HCT116 (cell line): Measurements from ENCODE around the gene ZFYVE1. TPM values are rescaled to one million over a fixed set of nuclear protein-coding genes. Genes with fewer than 3 reads are reported as not detected.

Experiments used
- ATAC-seq: fragments of 200-7000 bp; cut with Tn5 transposase; 2 replicates; pipeline ENCODE4 v1.9.1; 2020; ENCODE audit warnings: mild to moderate bottlenecking, moderate library complexity
- BruUV-seq: library from RNA; stranded (reverse); fragments of 400-500 nt; replicated peaks from 2 replicates; lab custom pipeline; 2021; lab: Mats Ljungman, UMichigan
- CTCF ChIA-PET: fragments of 300-600 bp; sonication (Branson Sonifier 250); formaldehyde crosslinking; loops from one replicate; lab custom pipeline; 2021; ENCODE audit warnings: antibody characterized with exemption; lab: Charles Lee
- POLR2A ChIA-PET: fragments of 300-600, 350-600 bp; sonication (Branson Sonifier 250); formaldehyde crosslinking; loops from one replicate; lab custom pipeline; 2021; ENCODE audit warnings: antibody characterized with exemption; lab: Charles Lee
- RAD21 ChIA-PET, 2 experiments: fragments of 300-600 bp; sonication (Branson Sonifier 250); formaldehyde crosslinking; loops; one replicate each; lab custom pipeline; 2023; ENCODE audit warnings: low total read pairs in 2 of 2; ENCODE audit not compliant: uncharacterized antibody in 2 of 2, unreplicated experiment in 2 of 2, low non-redundant PET in 1 of 2; lab: Charles Lee
- DNase-seq: peaks from one replicate; pipeline ENCODE4 v3.0.0-alpha.2; 2010; ENCODE audit warnings: low read depth, low spot score
- H2AFZ ChIP-seq: fragments of 200-600 bp; shearing (Covaris generic), sonication (generic); 2 replicates; pipeline ENCODE4 v1.6.1; 2017; ENCODE audit warnings: low read depth, mixed run types, mixed read lengths, antibody characterized with exemption, low read length; ENCODE audit not compliant: poor library complexity, severe bottlenecking
- H3K27ac ChIP-seq: 2 replicates; pipeline ENCODE4 v1.5.1; 2012; ENCODE audit warnings: low read depth, low read length
- H3K27me3 ChIP-seq: fragments of 200-600 bp; sonication (generic); 2 replicates; pipeline ENCODE4 v1.6.1; 2016; ENCODE audit warnings: mixed run types, low read length, mixed read lengths; ENCODE audit not compliant: insufficient read depth
- H3K36me3 ChIP-seq, 2 experiments: fragments of 200-500 bp in 1 of 2; fragments of 200-600 bp in 1 of 2; sonication (Bioruptor generic) in 1 of 2; sonication (generic) in 1 of 2; 2 replicates each; pipeline versions ENCODE4 v1.5.1 to v1.6.1; 2014 to 2016; ENCODE audit warnings: low read length in 2 of 2, inconsistent platforms in 1 of 2, mixed read lengths in 1 of 2, mixed run types in 1 of 2; ENCODE audit not compliant: insufficient read depth in 2 of 2, control insufficient read depth in 1 of 2
- H3K4me1 ChIP-seq, 2 experiments: fragments of 200-600 bp in 1 of 2; sonication (generic) in 1 of 2; 2 replicates each; pipeline versions ENCODE4 v1.5.1 to v1.6.1; 2012 to 2017; ENCODE audit warnings: low read length in 2 of 2, inconsistent platforms in 1 of 2, mild to moderate bottlenecking in 1 of 2, mixed read lengths in 1 of 2, mixed run types in 1 of 2, moderate library complexity in 1 of 2; ENCODE audit not compliant: insufficient read depth in 2 of 2, control insufficient read depth in 1 of 2
- H3K4me2 ChIP-seq: fragments of 200-600 bp; sonication (generic); 2 replicates; pipeline ENCODE4 v1.6.1; 2017; ENCODE audit warnings: mixed run types, low read length, mixed read lengths
- H3K4me3 ChIP-seq, 2 experiments: fragments of 200-600 bp in 1 of 2; sonication (generic) in 1 of 2; replicated peaks in 1 of 2; 2 replicates each; pipeline ENCODE4 v1.5.1; 2011 to 2016; ENCODE audit warnings: low read length in 2 of 2, control low read depth in 1 of 2, low read depth in 1 of 2, mild to moderate bottlenecking in 1 of 2, mixed read lengths in 1 of 2, mixed run types in 1 of 2
- H3K79me2 ChIP-seq: fragments of 200-600 bp; sonication (generic); 2 replicates; pipeline ENCODE4 v1.6.1; 2017; ENCODE audit warnings: mild to moderate bottlenecking, mixed run types, low read length, moderate library complexity, mixed read lengths; ENCODE audit not compliant: insufficient read depth
- H3K9ac ChIP-seq: fragments of 200-600 bp; sonication (generic); 2 replicates; pipeline ENCODE4 v1.6.1; 2016; ENCODE audit warnings: low read length, mixed read lengths
- H3K9me2 ChIP-seq: fragments of 200-600 bp; sonication (generic), shearing (Covaris generic); 2 replicates; pipeline ENCODE4 v1.6.1; 2017; ENCODE audit warnings: mixed run types, mild to moderate bottlenecking, moderate library complexity; ENCODE audit not compliant: insufficient read depth
- H3K9me3 ChIP-seq, 2 experiments: fragments of 200-500 bp in 1 of 2; fragments of 200-600 bp in 1 of 2; sonication (Bioruptor generic) in 1 of 2; sonication (generic) in 1 of 2; 2 replicates each; pipeline ENCODE4 v1.6.1; 2014 to 2017; ENCODE audit warnings: low read length in 2 of 2, mixed read lengths in 2 of 2, inconsistent platforms in 1 of 2, low read depth in 1 of 2, mild to moderate bottlenecking in 1 of 2, mixed run types in 1 of 2, moderate library complexity in 1 of 2; ENCODE audit not compliant: control insufficient read depth in 1 of 2, insufficient read depth in 1 of 2
- H4K20me1 ChIP-seq: fragments of 200-600 bp; sonication (generic), shearing (Covaris generic); 2 replicates; pipeline ENCODE4 v1.6.1; 2017; ENCODE audit warnings: mixed run types, mild to moderate bottlenecking, moderate library complexity; ENCODE audit not compliant: insufficient read depth
- ATF3 ChIP-seq: IDR thresholded peaks from 2 replicates; pipeline ENCODE4 v1.6.1; 2012
- CBX3 ChIP-seq: IDR thresholded peaks from 2 replicates; pipeline ENCODE4 v1.6.1; 2012; ENCODE audit warnings: low read depth
- CEBPB ChIP-seq: IDR thresholded peaks from 2 replicates; pipeline ENCODE4 v1.6.1; 2012; ENCODE audit warnings: low read depth
- CTCF ChIP-seq, 3 experiments: fragments of 200-600 bp in 1 of 3; sonication (generic) in 1 of 3; IDR thresholded peaks in 2 of 3; conservative IDR thresholded peaks in 1 of 3; 2 replicates each; pipeline ENCODE4 v1.5.1; 2012 to 2017; ENCODE audit warnings: low read depth in 2 of 3, low read length in 2 of 3, antibody characterized with exemption in 1 of 3, borderline replicate concordance in 1 of 3, control low read depth in 1 of 3, mild to moderate bottlenecking in 1 of 3, mixed read lengths in 1 of 3, mixed run types in 1 of 3, moderate library complexity in 1 of 3; ENCODE audit not compliant: insufficient read depth in 1 of 3
- EGR1 ChIP-seq: IDR thresholded peaks from 2 replicates; pipeline ENCODE4 v1.6.1; 2012; ENCODE audit warnings: low read depth
- ELF1 ChIP-seq: IDR thresholded peaks from 2 replicates; pipeline ENCODE4 v1.6.1; 2012; ENCODE audit warnings: low read depth, borderline replicate concordance
- EZH2 ChIP-seq: fragments of 200-600 bp; sonication (generic); IDR thresholded peaks from 2 replicates; pipeline ENCODE4 v1.6.1; 2017; ENCODE audit warnings: antibody characterized with exemption, mixed run types
- FOSL1 ChIP-seq: IDR thresholded peaks from 2 replicates; pipeline ENCODE4 v1.6.1; 2012; ENCODE audit warnings: low read depth
- JUND ChIP-seq: IDR thresholded peaks from 2 replicates; pipeline ENCODE4 v1.6.1; 2012
- POLR2A ChIP-seq: IDR thresholded peaks from 2 replicates; pipeline ENCODE4 v1.7.0; 2011; ENCODE audit warnings: borderline replicate concordance; ENCODE audit not compliant: insufficient read depth, insufficient read length; ENCODE audit errors: extremely low read depth
- POLR2AphosphoS5 ChIP-seq: IDR thresholded peaks from 2 replicates; pipeline ENCODE4 v1.6.1; 2011; ENCODE audit warnings: mild to moderate bottlenecking, low read depth, low read length, moderate library complexity
- RAD21 ChIP-seq: IDR thresholded peaks from 2 replicates; pipeline ENCODE4 v1.6.1; 2012; ENCODE audit warnings: low read depth, mild to moderate bottlenecking
- REST ChIP-seq: IDR thresholded peaks from 2 replicates; pipeline ENCODE4 v1.6.1; 2012; ENCODE audit warnings: low read depth
- SP1 ChIP-seq: IDR thresholded peaks from 2 replicates; pipeline ENCODE4 v1.6.1; 2012; ENCODE audit warnings: low read depth
- SRF ChIP-seq: IDR thresholded peaks from 2 replicates; pipeline ENCODE4 v1.6.1; 2012; ENCODE audit warnings: low read depth
- YY1 ChIP-seq: IDR thresholded peaks from 2 replicates; pipeline ENCODE4 v1.6.1; 2011; ENCODE audit warnings: low read length, low read depth, moderate library complexity, mild to moderate bottlenecking; ENCODE audit not compliant: insufficient replicate concordance; ENCODE audit errors: extremely low read depth
- ZFX ChIP-seq: fragments of 450-650 bp; IDR thresholded peaks from 2 replicates; pipeline ENCODE4 v1.6.1; 2017
- ZNF274 ChIP-seq: fragments of 200-500 bp; sonication (Bioruptor generic); IDR thresholded peaks from 2 replicates; pipeline ENCODE4 v1.6.1; 2014; ENCODE audit warnings: mild to moderate bottlenecking, low read depth, low read length, inconsistent platforms
- intact Hi-C: fragments of 100-400 bp; cut with micrococcal nuclease; formaldehyde crosslinking; loops from 2 replicates; pipeline ENCODE4 v1.10.0; 2022
- total RNA-seq: library from RNA; stranded (reverse); gene quantifications from one replicate; pipeline ENCODE4 v1.2.1, GENCODE V29; 2021; ENCODE audit not compliant: unreplicated experiment
- TF ChIP-seq, protein P1 (sequence below): IDR thresholded peaks from 2 replicates; pipeline ENCODE4 v1.6.1; 2012

Gene ZFYVE1
- total RNA-seq, 1 experiment from 2014 or later, result 7.7 TPM

- RAD21 ChIA-PET, result no interaction called here
- POLR2A ChIA-PET, result interaction anchor here (0.9 kb wide), 1 partner anchor 8 kb away, joined by 3 read pairs; no protein-coding TSS in a partner anchor
- Histone ChIP-seq H2AFZ (no peak overlapping the region), H4K20me1 (no peaks in the 10 kb centered on the region)
- DNase-seq, result no peak
- TF ChIP-seq ZNF274, result no peak
- no peak for TF ChIP-seq YY1
- TF ChIP-seq CTCF (IDR thresholded peaks at IDR 0.05 in 2 of 3, conservative IDR thresholded peaks at IDR 0.05 in 1 of 3; ENCODE audit: borderline replicate concordance in 1 of 3, insufficient read depth in 1 of 3, low read depth in 2 of 3, low read length in 2 of 3), result no peak
- TF ChIP-seq FOSL1, result no peak
- TF ChIP-seq SP1, result no peak
- no peak for TF ChIP-seq RAD21
- TF ChIP-seq EZH2, result no peak
- TF ChIP-seq, protein P1, sequence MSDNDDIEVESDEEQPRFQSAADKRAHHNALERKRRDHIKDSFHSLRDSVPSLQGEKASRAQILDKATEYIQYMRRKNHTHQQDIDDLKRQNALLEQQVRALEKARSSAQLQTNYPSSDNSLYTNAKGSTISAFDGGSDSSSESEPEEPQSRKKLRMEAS, result no peak
- no peak for TF ChIP-seq CBX3
- TF ChIP-seq ZFX, result no peak
- TF ChIP-seq POLR2AphosphoS5, result no peak
- no peak for TF ChIP-seq EGR1
- no peak for TF ChIP-seq ELF1
- no peak for TF ChIP-seq ATF3
- no peak for TF ChIP-seq SRF
- TF ChIP-seq CEBPB, result no peak
- TF ChIP-seq JUND, result no peak
- TF ChIP-seq POLR2A, result no peak
- TF ChIP-seq REST, result no peak
- TF ChIP-seq, all 23 proteins: peak for 0
- H3K79me2 ChIP-seq, result no peaks in the 10 kb centered on the region
- no peaks in the 10 kb centered on the region for H3K27me3 ChIP-seq
- H3K27ac ChIP-seq, result no peak overlapping the region
- no peak overlapping the region for H3K4me2 ChIP-seq
- H3K36me3 ChIP-seq, result no peaks in the 10 kb centered on the region
- CTCF ChIA-PET, result no interaction called here
- peaks cover 0 to 7% of the 10 kb centered on the region in 2 experiments; a peak in 1 of 4 replicates for H3K4me1 ChIP-seq
- intact Hi-C loops, result no loop called here
- no peak overlapping the region for H3K4me3 ChIP-seq
- no peak for ATAC-seq
- no peaks in the 10 kb centered on the region for H3K9me3 ChIP-seq
- H3K9me2 ChIP-seq, result no peaks in the 10 kb centered on the region
- BruUV-seq, result no TSS peak
- no peak overlapping the region for H3K9ac ChIP-seq
Measured at GRCh38 chr14:72970058-72970630, 56.8 kb downstream of the ZFYVE1 start.
